ENCODE results near the gene IL2. TPM values are rescaled to one million over a fixed set of nuclear protein-coding genes. Genes with fewer than 3 reads are reported as not detected.

IL2 gene
- not detected in 2 replicates for total RNA-seq

DNA sequence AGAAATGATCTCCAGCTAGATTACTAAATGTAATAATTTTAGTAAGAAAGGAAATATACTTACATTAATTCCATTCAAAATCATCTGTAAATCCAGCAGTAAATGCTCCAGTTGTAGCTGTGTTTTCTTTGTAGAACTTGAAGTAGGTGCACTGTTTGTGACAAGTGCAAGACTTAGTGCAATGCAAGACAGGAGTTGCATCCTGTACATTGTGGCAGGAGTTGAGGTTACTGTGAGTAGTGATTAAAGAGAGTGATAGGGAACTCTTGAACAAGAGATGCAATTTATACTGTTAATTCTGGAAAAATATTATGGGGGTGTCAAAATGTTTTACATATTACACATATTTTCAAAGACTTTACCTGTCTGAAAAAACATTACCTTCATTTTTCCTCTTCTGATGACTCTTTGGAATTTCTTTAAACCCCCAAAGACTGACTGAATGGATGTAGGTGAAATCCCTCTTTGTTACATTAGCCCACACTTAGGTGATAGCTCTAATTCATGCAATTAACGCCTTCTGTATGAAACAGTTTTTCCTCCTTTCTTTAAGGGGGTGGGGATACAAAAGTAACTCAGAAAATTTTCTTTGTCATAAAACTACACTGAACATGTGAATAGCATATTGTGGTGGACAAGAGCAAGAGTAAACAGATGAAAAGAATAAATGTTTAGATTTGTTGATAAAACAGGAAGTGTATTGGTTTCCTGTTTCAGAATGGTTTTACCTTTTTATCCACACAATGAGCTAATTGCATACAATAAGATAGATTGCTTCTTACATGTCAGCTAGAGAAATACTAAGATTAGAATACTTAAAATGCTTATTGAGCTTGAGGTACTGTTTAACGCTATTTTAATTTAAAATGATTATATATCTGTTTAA is at the start of gene IL2:
Gene IL2, minus strand, starts transcription at position 495 of the 886 bp plus-strand sequence. Its CDS starts 285 bp downstream, at position 210.
- DNase-seq (ENCODE audit: low read depth in 2 of 2) = peak in 1 of 2 donors; percentile 9

DNA sequence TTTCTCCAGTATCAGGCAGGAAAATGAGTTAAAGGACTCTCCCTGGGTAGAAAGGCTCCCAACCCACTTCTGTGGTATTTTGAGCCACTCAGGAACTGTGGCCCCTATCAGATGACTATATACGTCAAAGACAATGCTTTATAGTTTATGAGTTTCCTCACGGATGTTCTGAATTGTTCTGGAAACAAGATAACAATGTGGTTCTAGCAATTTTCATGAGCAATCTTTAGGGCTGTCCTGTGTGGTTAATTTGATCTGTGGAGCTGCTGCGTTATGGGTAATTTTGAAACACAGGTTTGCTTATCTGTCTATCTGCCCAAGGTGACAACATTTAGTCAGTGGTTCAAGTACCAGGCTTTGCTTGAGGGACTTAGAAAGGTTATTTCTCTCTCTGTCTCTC is 46.7 kb upstream of the IL2 start:
- peak; percentile 8 to 33 for DNase-seq (ENCODE audit: low read depth in 2 of 2)

DNA sequence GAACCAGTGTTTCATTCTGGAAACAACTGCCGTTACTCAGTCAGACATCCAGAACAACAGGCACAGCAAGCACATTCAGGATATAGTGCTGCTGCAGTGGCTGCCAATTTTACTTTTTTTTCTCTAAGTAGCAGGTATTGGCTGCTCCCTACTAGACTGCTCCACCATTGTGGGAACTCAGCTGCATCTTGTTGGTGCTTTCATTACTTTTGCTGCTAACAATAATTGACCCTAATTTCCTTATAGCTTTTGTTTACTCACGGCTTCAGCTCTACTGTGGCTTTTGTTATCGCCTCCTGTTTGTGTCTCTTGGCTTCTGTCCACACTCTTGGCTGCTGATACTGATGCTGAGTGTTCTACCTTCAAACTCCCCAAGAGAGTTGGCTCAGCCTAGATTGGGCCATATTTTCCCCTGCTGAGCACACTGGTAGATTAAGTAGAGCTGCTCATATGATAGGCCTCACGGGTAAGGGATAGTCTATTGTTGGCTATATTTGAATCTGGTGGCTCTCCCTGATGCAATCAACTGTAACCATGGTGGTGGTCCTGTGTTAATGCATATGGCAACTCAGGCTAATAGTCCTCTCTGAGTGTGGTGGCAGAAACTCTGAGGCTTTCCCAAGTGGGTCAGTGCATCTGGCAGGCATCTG is 44.5 kb upstream of the IL2 start:
- peak; percentile 3 to 20 for DNase-seq (ENCODE audit: low read depth in 2 of 2)

DNA sequence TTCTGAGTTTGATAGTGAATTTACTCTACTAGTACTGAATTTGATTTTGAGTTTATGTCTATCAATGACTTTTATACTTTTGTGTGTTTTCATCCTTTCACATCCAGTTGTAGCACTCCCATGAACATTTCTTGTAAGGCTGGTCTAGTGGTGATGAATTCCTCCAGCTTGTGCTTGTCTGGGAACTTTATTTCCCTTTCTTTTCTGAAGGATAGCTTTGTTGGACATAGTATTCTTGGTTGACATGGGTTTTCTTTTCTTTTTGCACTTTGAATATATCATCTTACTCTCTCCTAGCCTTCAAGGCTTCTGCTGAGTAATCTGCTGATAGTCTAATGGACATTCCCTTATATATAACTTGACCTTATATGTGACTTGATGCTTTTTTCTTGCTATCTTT is 32.5 kb upstream of the IL2 start:
- DNase-seq (ENCODE audit: low read depth in 2 of 2) = no peak

DNA sequence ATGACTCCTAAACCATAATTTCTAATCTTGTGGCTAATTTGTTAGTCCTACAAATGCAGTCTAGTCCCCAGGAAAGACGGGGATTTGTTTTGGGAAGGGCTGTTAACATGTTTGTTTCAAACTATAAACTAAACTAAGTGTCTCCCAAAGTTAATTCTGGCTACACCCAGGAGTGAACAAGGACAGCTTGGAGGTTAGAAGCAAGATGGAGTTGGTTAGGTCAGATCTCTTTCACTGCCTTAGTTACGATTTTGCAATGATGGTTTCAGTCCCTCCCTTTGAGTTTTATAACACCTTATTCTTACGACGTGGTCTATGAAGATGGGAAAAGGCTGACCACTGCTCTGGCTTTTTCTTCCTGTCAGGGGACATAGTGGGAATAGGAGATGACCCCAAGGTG is 27.0 kb upstream of the IL2 start:
- DNase-seq (ENCODE audit: low read depth in 2 of 2) = no peak

DNA sequence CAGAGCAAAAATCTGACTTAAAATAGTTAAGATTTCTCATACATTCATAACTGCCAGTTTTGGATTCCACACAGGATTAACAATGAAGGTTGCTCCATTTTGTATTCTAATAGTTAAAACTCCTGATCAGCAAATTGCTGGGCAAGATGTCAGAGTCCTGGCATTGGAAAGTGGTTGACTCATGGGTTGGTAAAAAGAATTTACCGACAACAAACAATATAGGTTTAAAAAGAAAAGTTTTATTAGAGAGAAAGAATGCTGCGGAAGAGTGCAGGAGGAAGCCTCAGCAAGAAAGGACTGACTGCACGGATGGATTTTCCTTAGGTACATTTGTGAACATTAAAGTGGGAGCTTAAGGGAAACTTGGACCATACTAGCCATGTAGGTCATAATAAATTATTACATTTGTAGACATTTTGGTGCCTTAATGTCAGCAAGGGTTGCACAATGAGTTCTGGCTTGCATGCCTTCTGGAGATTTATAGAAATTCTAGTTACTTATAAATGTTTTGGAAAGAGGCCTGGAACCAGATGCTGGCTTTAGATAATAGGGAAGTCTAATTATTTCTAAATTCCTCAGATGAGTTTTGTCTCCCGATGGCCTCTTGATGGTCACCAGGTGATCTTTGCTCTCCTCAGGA is 25.4 kb upstream of the IL2 start:
- no peak for DNase-seq (ENCODE audit: low read depth in 2 of 2)

DNA sequence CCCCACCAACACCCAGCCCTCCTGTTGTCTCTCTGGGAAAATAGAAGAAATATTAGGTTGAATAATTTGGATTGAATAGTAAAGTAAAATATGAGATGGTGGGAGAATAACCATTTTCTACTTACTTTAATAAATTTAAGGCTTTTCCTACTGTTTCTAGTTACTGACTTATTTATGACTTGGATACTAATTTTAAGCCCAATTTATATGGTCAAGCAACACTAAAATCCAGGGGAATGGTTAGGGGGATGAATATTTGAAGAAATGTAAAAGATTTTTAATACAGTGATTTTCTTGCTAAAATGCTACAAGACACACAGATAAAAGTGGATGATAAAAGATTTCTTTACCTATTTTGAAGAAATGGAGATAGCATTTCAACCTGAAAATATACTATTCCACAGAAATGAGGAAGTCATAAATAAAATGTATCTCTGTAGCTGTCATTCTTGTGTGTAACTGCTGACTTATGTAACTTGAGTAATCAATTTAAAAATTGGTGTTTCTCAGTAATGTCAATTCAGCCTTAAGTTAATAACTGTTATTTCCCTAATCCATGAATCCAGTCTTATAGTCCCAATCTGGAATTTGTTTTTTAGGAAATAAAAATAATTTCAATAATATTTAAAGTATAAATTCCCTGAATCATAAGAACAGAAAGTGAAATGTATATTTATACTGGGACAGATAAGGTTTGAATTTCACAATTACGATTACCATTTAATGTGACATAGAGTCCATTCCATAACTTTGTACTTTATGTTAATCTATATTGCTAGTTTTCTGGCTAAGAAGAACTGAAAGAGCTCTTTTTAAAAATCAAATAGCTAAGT is 24.3 kb upstream of the IL2 start:
- no peak for DNase-seq (ENCODE audit: low read depth in 2 of 2)

DNA sequence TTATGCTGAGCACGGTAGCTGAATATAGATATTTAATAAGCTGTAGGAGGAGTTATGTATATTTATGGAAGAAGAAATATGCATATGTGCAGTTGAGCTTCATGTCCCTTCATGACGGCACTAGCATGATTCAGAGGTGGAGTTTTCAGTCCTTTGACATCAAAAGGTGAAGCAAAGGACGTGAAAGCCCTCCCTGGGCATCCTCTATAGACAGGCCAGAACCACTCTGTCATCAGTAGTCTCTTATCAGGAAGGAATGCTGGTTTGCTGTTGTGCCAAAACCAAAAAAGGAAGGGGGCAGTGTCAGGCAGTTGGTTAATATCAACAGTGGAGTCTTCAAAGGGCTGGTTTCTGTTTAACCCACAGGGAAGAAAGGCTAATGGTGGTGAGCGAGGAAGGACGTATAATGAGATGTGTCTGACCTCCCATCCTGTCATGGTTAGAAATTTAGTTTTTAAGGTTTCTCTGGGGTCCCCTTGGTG is 23.5 kb upstream of the IL2 start:
- no peak for DNase-seq (ENCODE audit: low read depth in 2 of 2)

DNA sequence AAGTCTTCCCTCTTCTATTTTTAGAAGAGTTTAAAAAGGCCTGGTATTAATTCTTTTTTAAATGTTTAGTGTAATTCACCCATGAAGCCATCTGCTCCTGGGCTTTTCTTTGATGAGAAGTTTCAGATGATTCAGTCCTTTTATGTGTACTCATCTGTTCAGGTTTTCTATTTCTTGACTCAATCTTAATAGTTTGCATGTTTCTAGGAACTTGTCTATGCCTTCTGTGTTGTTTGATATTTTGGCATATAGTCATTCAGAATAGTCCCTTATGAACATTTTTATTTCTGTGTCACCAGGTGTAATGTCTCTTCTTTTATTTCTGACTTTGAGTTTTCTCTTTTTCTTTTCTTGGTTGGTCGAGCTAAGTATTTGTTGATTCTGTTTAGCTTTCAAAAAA is 20.2 kb upstream of the IL2 start:
- no peak for DNase-seq (ENCODE audit: low read depth in 2 of 2)

DNA sequence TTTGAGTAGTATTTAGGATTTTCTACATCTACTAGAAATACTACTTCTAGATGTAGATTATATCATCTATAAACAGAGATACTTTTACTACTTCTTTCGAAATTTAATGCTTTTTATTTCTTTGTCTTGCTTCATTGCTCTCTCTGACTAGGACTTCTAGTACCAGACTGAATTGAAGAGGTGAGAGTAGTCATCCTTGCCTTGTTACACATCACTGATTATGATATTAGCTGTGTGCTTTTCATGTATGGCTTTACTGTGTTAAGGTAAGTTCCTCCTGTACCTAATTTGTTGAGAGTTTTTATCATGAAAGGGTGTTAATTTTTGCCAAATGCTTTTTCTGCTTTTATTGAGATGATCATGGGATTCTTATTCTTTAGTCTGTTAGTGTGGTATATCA is 19.6 kb upstream of the IL2 start:
- DNase-seq (ENCODE audit: low read depth in 2 of 2) = no peak

DNA sequence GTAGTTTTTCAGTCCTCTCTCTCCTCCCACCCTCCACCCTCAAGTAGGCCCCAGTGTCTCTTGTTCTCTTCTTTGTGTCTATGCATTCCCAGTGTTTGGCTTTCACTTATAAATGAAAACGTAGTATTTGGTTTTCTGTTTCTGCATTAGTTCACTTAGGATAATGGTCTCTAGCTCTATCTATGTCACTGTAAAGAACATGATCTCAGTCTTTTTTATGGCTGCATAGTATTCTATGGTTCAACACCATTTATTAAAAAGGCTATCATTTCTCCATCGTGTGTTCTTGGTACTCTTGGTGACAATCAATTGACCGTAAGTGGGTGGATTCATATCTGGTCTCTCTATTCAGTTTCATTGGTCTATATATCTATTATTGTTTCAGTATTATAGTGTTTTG is 18.7 kb upstream of the IL2 start:
- no peak for DNase-seq (ENCODE audit: low read depth in 2 of 2)

DNA sequence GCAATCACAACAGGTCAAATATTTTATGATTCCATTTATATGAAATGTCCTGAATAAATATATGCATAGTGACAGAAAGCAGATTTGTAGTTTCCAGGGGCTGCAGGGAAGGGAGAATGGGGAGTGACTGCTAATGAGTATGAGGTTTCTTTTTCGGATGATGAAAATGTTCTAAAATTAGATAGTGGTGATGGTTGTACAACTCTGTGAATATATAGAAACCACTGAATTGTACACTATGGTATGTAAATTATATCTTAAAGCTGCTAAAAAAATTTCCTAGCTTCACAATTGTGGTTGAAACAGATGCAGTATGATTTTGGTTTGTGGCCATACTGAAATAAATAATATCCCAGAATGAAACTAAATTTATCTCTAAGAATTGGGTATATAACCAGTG is 12.9 kb upstream of the IL2 start:
- no peak for DNase-seq (ENCODE audit: low read depth in 2 of 2)

DNA sequence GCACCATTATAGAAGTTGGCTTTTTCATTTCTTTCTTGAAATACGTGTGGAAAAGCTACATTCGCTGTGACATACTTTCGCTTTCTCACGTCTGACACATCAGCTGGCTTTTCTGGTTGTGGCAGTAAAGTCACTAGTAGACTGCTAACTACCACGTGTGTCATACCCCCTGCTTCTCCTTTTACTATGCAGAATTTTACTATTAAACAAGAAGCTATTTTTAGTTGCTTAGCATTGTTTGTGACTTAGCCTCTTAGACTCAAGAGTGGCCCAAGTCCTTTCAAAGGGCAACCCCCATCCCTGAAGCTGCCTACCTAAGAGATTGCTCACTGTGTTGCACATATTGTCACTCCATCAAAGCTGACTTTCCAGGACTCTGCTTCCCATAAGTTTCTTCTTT is 2.1 kb upstream of the IL2 start:
- peak; percentile 8 to 23 for DNase-seq (ENCODE audit: low read depth in 2 of 2)

DNA sequence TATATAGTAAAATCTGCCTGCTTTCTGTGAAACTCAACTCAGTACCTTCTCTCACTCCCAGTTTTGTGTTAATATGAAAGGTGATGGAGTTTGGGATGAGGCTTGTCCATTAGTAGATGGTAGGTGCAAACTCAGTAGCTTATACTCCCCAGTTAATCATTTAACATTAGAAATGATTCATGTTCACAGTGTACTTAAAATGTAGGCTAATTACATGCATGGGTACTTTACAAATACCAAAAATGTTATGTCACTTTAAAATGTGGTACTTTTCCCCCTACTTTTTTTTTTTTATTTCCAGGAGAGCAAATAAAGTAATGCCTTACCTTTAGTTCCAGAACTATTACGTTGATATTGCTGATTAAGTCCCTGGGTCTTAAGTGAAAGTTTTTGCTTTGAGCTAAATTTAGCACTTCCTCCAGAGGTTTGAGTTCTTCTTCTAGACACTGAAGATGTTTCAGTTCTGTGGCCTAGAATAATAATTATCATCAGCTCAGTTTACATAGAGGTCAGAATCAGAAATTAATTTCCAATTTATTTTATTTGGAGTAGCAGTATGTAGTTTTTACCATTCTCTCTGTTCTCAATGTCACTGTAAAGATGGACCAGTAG is 3.0 kb downstream of the IL2 start:
- DNase-seq (ENCODE audit: low read depth in 2 of 2) = no peak

DNA sequence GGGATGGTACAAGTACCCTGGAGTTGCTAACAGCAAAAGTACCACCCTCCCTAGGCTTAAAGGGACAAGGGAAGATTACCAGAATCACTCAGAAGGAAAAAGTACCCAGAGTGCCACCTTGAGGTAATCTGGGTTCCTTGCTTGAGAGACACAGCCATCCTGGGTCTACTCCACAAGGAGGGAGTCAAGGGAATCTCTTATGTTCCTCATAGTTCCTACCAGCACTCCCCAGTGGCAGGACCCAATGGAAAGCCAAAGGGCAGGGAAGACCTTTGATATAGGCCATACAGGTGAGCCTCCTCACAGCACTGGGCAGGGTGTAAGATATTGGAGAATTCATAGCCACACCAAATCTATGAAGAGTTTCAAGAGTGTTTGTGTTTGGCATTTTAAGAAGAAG is 5.7 kb downstream of the IL2 start:
- peak in 1 of 2 donors; percentile 24 for DNase-seq (ENCODE audit: low read depth in 2 of 2)

DNA sequence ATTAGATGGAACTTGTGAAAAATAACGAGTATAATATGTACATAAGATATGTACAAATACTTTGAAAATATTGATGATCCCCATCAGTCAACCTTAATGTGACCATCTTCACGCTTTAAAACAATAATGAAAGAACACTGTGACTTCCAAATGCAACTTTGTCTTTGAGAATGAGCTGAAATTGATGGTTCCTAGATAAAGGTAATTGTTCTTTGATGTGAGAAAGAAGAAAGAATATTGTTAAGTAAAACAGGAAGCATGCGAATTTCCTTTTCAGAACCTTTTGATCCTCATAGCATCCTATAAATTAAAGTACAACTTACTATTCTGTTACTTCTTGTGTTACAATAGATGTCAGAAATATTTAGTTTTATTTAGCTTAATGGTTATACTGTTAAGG is 22.2 kb downstream of the IL2 start:
- no peak for DNase-seq (ENCODE audit: low read depth in 2 of 2)

DNA sequence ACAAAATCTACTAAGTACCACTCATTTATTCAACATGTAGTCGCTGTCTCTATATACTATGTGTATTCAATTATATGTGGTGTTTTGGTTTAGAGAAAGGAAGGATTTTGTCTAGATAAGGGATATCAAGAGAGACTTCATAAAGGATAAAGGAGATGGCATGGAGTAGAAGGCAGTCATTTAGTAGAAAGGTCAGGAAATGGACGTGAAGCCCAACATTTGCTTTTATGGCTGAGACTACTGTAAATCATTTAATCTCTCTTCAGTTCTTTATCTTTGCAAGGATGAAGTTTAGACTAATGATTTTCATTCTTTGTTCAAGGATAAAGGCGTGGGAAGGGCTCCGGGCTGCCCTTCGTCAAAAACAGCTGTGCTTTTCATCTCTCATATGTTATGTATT is 25.2 kb downstream of the IL2 start:
- DNase-seq (ENCODE audit: low read depth in 2 of 2) = no peak

DNA sequence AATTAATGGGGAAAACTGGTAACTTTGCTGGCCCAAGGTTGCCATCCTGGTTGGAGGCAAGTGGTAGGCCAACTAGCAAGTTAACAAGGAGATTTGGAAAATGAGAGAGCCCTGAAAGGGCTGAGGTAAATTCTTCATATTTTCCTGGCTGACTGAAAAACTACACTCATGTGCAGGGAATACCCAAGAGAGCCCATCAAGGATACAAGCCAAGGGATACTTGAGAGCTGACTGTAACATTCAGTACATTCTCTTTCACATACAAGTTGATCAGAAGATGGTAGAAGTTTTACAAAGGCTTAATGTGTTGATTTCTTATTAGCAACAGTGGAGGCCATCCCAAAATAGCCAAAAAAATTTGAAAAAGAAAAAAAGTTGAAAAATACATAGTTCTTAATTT is 33.3 kb downstream of the IL2 start:
- DNase-seq (ENCODE audit: low read depth in 2 of 2) = no peak

DNA sequence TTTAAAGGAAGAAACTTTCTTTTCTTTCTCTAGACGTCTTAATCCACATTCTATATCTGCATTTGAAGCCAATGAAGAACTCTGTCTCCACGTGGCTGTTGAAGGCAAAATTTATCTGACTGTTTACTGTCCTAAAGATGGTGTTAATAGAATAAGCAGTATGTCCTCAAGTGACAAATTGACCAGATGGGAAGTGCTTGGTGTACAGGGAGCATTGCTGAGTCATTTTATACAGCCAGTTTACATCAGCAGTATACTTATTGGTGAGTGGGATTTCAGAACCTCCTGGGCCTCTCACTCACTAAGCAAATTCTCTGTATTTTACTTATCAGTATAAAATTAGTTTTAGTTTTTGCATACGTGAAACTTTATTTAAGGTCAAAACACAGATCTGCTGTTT is 44.0 kb downstream of the IL2 start:
- DNase-seq (ENCODE audit: low read depth in 2 of 2) = peak in 1 of 2 donors; percentile 0

DNA sequence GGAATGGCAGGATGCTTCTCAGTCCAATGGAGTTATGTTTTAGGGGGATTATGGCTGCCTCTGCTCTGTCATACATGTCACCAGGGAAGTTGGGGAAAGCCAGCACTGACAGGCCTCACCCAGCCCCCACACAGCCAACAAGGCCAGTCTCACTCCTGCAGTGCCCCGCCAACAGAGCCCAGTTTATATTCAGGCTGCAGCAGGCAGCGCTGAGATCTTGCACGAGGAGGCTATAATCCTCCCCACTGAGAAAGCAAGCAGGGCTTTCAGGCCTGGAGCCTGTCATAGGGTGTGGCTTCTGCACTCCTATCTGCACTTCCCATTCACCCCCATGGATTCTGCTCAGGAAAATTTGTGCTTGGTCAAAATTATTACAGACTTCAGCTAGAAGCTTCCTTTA is 52.7 kb downstream of the IL2 start:
- no peak for DNase-seq (ENCODE audit: low read depth in 2 of 2)
